ENCODE data around the gene TXNRD3.

DNA sequence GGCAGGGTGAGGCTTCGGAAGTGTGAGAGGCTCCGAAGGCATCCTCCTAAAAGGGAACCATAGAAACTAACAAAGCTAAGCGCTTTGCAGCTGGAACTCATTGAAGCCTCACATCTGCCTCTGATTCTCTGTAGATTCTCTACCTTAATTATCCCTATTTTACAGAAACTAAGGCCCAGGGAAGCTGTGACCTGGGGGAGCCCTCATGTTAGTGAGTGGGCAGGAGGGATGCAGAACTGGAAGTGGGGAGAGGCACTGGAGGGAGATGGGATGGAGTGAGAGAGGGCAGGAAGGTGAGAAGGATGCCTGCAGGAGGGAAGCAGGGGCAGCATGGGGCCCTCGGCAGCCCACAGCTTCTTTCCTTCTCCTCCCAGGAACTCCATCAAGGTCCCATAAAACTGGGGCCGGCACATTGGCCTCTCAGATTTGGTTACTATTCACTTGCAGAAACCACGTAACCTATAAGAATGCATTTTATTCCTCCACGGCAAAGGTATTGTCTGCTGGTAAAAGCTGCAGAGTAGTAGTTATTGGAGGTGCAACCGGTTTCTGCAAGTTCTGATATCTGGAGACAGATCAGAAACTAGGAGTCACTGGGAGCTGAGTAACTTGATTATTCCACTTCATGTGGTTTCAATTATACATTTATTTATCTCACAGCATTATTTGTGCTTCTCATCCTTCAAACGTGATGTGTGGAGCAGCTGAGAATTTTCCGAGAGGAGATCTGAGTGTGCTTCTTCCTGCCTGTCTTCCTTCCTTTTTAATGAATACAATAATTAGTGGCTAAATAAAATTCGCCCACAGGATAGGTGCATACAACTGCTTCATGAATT, 25.1 kb upstream of the TXNRD3 start:
- TF ChIP-seq, protein P1, sequence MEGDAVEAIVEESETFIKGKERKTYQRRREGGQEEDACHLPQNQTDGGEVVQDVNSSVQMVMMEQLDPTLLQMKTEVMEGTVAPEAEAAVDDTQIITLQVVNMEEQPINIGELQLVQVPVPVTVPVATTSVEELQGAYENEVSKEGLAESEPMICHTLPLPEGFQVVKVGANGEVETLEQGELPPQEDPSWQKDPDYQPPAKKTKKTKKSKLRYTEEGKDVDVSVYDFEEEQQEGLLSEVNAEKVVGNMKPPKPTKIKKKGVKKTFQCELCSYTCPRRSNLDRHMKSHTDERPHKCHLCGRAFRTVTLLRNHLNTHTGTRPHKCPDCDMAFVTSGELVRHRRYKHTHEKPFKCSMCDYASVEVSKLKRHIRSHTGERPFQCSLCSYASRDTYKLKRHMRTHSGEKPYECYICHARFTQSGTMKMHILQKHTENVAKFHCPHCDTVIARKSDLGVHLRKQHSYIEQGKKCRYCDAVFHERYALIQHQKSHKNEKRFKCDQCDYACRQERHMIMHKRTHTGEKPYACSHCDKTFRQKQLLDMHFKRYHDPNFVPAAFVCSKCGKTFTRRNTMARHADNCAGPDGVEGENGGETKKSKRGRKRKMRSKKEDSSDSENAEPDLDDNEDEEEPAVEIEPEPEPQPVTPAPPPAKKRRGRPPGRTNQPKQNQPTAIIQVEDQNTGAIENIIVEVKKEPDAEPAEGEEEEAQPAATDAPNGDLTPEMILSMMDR (IDR thresholded peaks at IDR 0.05), result no peak
- no peak for TF ChIP-seq POLR2A (IDR thresholded peaks at IDR 0.05)

Data from adrenal gland (tissue), 5 donors.